H1 (cell line): ENCODE results near the gene PBX2. TPM values are rescaled to one million over a fixed set of nuclear protein-coding genes. Genes with fewer than 3 reads are reported as not detected.

ENCODE experiments used
- CTCF ChIA-PET: fragments of 300-600 bp; sonication (Branson Sonifier 250); formaldehyde crosslinking; loops from one replicate; lab custom pipeline; 2021; ENCODE audit not compliant: partially characterized antibody; lab: Charles Lee
- POLR2A ChIA-PET: fragments of 300-600 bp; sonication (Branson Sonifier 250); formaldehyde crosslinking; loops from one replicate; lab custom pipeline; 2021; ENCODE audit warnings: inconsistent platforms; ENCODE audit not compliant: partially characterized antibody; lab: Charles Lee
- DNase-seq, 2 experiments: peaks; one replicate each; pipeline versions ENCODE4 v3.0.0 to v3.0.0-alpha.2; 2010 to 2022; ENCODE audit warnings: low spot score in 2 of 2, low read depth in 1 of 2, mixed read lengths in 1 of 2
- FAIRE-seq: peaks from 2 replicates; lab custom pipeline; 2011; peaks lifted over from hg19 to GRCh38; lab: Jason Lieb, UNC
- H2AFZ ChIP-seq: 2 replicates; pipeline ENCODE4 v1.8.1; 2012; ENCODE audit warnings: low read length, inconsistent platforms
- H2AK5ac ChIP-seq: 2 replicates; pipeline ENCODE4 v1.6.1; 2013; ENCODE audit warnings: low read depth, low read length
- H2BK120ac ChIP-seq: replicated peaks from 2 replicates; pipeline ENCODE3; 2013; ENCODE audit warnings: low read depth, low read length, inconsistent platforms
- H2BK12ac ChIP-seq: 2 replicates; pipeline ENCODE4 v1.6.1; 2013; ENCODE audit warnings: low read depth, low read length
- H2BK15ac ChIP-seq: 2 replicates; pipeline ENCODE4 v1.6.1; 2013; ENCODE audit warnings: low read length
- H2BK20ac ChIP-seq: 2 replicates; pipeline ENCODE4 v1.6.1; 2013; ENCODE audit warnings: low read length
- H2BK5ac ChIP-seq: 2 replicates; pipeline ENCODE4 v1.6.1; 2013; ENCODE audit warnings: low read depth, low read length
- H3K14ac ChIP-seq: 2 replicates; pipeline ENCODE4 v1.6.1; 2013; ENCODE audit warnings: inconsistent platforms; ENCODE audit not compliant: insufficient read length
- H3K18ac ChIP-seq: 2 replicates; pipeline ENCODE4 v1.6.1; 2013; ENCODE audit warnings: low read length; ENCODE audit errors: extremely low read depth
- H3K23ac ChIP-seq: 2 replicates; pipeline ENCODE4 v1.6.1; 2013; ENCODE audit warnings: inconsistent platforms; ENCODE audit not compliant: insufficient read length
- H3K23me2 ChIP-seq: 2 replicates; pipeline ENCODE4 v1.6.1; 2013; ENCODE audit warnings: low read depth, low read length
- H3K27ac ChIP-seq: 2 replicates; pipeline ENCODE4 v1.6.1; 2011; ENCODE audit warnings: low read depth, low read length, inconsistent platforms
- H3K27me3 ChIP-seq, 4 experiments: replicated peaks in 1 of 4; 1 replicate in 1 of 4; 2 replicates in 3 of 4; pipeline versions ENCODE4 v1.6.1 to v1.8.1; 2011 to 2013; ENCODE audit warnings: low read length in 3 of 4, mild to moderate bottlenecking in 3 of 4, inconsistent platforms in 2 of 4, mixed read lengths in 2 of 4, moderate library complexity in 1 of 4; ENCODE audit not compliant: control insufficient read depth in 3 of 4, insufficient read depth in 3 of 4; ENCODE audit errors: extremely low read depth in 1 of 4
- H3K36me3 ChIP-seq, 4 experiments: 2 replicates each; pipeline versions ENCODE4 v1.6.1 to v1.8.1; 2011 to 2013; ENCODE audit warnings: mild to moderate bottlenecking in 4 of 4, low read length in 3 of 4, moderate library complexity in 2 of 4, control low read depth in 1 of 4, inconsistent platforms in 1 of 4; ENCODE audit not compliant: insufficient read depth in 4 of 4, control insufficient read depth in 2 of 4
- H3K4ac ChIP-seq: replicated peaks from 2 replicates; pipeline ENCODE3; 2013; ENCODE audit warnings: low read length, low read depth, mixed read lengths, inconsistent platforms; ENCODE audit not compliant: insufficient read length
- H3K4me1 ChIP-seq, 4 experiments: replicated peaks in 1 of 4; 1 replicate in 1 of 4; 2 replicates in 3 of 4; pipeline versions ENCODE4 v1.6.1 to v1.8.1; 2011 to 2013; ENCODE audit warnings: low read length in 3 of 4, inconsistent platforms in 2 of 4, mixed read lengths in 1 of 4; ENCODE audit not compliant: insufficient read depth in 4 of 4, control insufficient read depth in 3 of 4
- H3K4me2 ChIP-seq, 2 experiments: 2 replicates each; pipeline versions ENCODE4 v1.6.1 to v1.8.1; 2011 to 2013; ENCODE audit warnings: low read depth in 2 of 2, low read length in 2 of 2, control low read depth in 1 of 2, inconsistent platforms in 1 of 2, mild to moderate bottlenecking in 1 of 2; ENCODE audit not compliant: insufficient read depth in 1 of 2
- H3K4me3 ChIP-seq, 4 experiments: fragments of 200-600, 300-600 bp in 1 of 4; sonication (generic), shearing (Covaris generic), sonication (Bioruptor Twin) in 1 of 4; 2 replicates each; pipeline versions ENCODE4 v1.5.1 to v1.8.1; 2011 to 2016; ENCODE audit warnings: low read length in 4 of 4, low read depth in 3 of 4, control low read depth in 2 of 4, inconsistent platforms in 2 of 4, mild to moderate bottlenecking in 2 of 4, mixed read lengths in 1 of 4, moderate library complexity in 1 of 4; ENCODE audit not compliant: insufficient read depth in 2 of 4; ENCODE audit errors: extremely low read depth in 1 of 4
- H3K56ac ChIP-seq: replicated peaks from 2 replicates; pipeline ENCODE3; 2013; ENCODE audit warnings: low read depth, mild to moderate bottlenecking, mixed read lengths, low read length, inconsistent platforms; ENCODE audit not compliant: insufficient read length
- H3K79me1 ChIP-seq: 2 replicates; pipeline ENCODE4 v1.6.1; 2013; ENCODE audit warnings: low read depth, low read length, control low read depth
- H3K79me2 ChIP-seq, 2 experiments: 2 replicates each; pipeline versions ENCODE4 v1.6.1 to v1.8.1; 2012 to 2013; ENCODE audit warnings: low read length in 2 of 2, mild to moderate bottlenecking in 2 of 2, inconsistent platforms in 1 of 2; ENCODE audit not compliant: insufficient read depth in 2 of 2, control insufficient read depth in 1 of 2
- H3K9ac ChIP-seq, 4 experiments: replicated peaks in 1 of 4; 1 replicate in 1 of 4; 2 replicates in 3 of 4; pipeline versions ENCODE4 v1.6.1 to v1.8.1; 2011 to 2013; ENCODE audit warnings: low read depth in 3 of 4, low read length in 3 of 4, control low read depth in 2 of 4, mild to moderate bottlenecking in 2 of 4, moderate library complexity in 2 of 4, inconsistent platforms in 1 of 4; ENCODE audit errors: extremely low read depth in 1 of 4
- H3K9me3 ChIP-seq, 2 experiments: 2 replicates each; pipeline versions ENCODE4 v1.6.1 to v1.8.1; 2012 to 2013; ENCODE audit warnings: mild to moderate bottlenecking in 2 of 2, moderate library complexity in 2 of 2, control low read depth in 1 of 2, inconsistent platforms in 1 of 2, low read depth in 1 of 2, low read length in 1 of 2, mixed read lengths in 1 of 2; ENCODE audit not compliant: insufficient read depth in 2 of 2
- H4K20me1 ChIP-seq, 2 experiments: replicated peaks in 1 of 2; 2 replicates each; pipeline versions ENCODE3 to v1.8.1; 2011 to 2013; ENCODE audit warnings: inconsistent platforms in 2 of 2, low read length in 2 of 2, mild to moderate bottlenecking in 1 of 2; ENCODE audit not compliant: insufficient read depth in 2 of 2, control insufficient read depth in 1 of 2
- H4K5ac ChIP-seq: 2 replicates; pipeline ENCODE4 v1.6.1; 2013; ENCODE audit warnings: low read length, low read depth, mixed read lengths, inconsistent platforms; ENCODE audit not compliant: insufficient read length
- H4K8ac ChIP-seq: 2 replicates; pipeline ENCODE4 v1.8.0; 2013; ENCODE audit warnings: mild to moderate bottlenecking, moderate library complexity, low read length, inconsistent platforms; ENCODE audit not compliant: insufficient read depth; ENCODE audit errors: extremely low read depth
- H4K91ac ChIP-seq: replicated peaks from 2 replicates; pipeline ENCODE3; 2013; ENCODE audit warnings: low read length, mixed read lengths, inconsistent platforms; ENCODE audit not compliant: insufficient read length
- ATF2 ChIP-seq: IDR thresholded peaks from 2 replicates; pipeline ENCODE4 v1.6.1; 2012; ENCODE audit warnings: low read length, inconsistent platforms
- CEBPB ChIP-seq: IDR thresholded peaks from 2 replicates; pipeline ENCODE4 v1.6.1; 2012; ENCODE audit warnings: low read depth, low read length
- CHD1 ChIP-seq: IDR thresholded peaks from 2 replicates; pipeline ENCODE4 v1.6.1; 2012; ENCODE audit warnings: low read depth, low read length, improper control_type of control experiment
- FOSL1 ChIP-seq: IDR thresholded peaks from 2 replicates; pipeline ENCODE4 v1.6.1; 2011; ENCODE audit warnings: mild to moderate bottlenecking, low read depth, low read length, moderate library complexity; ENCODE audit not compliant: insufficient read depth
- HDAC2 ChIP-seq, 2 experiments: fragments of 300-600 bp in 1 of 2; sonication (generic) in 1 of 2; IDR thresholded peaks; 2 replicates each; pipeline ENCODE4 v1.6.1; 2011 to 2012; ENCODE audit warnings: low read depth in 2 of 2, low read length in 2 of 2, mild to moderate bottlenecking in 2 of 2, moderate library complexity in 2 of 2, borderline replicate concordance in 1 of 2, inconsistent platforms in 1 of 2
- HDAC6 ChIP-seq: IDR thresholded peaks from one replicate; pipeline ENCODE4 v1.7.1; 2012; ENCODE audit warnings: low read depth, mild to moderate bottlenecking, inconsistent platforms, low read length, moderate library complexity
- KDM5A ChIP-seq: fragments of 200-600 bp; IDR thresholded peaks from 2 replicates; pipeline ENCODE4 v1.7.1; 2012; ENCODE audit warnings: mild to moderate bottlenecking, low read length, inconsistent platforms, mixed read lengths
- NRF1 ChIP-seq: IDR thresholded peaks from 2 replicates; pipeline ENCODE4 v1.6.1; 2011; ENCODE audit warnings: mild to moderate bottlenecking, low read depth, low read length, improper control_type of control experiment
- RFX5 ChIP-seq: IDR thresholded peaks from 2 replicates; pipeline ENCODE4 v1.6.1; 2011; ENCODE audit warnings: low read depth, low read length, improper control_type of control experiment, borderline replicate concordance
- RNF2 ChIP-seq: fragments of 200-900, 300-1000 bp; sonication (generic); IDR thresholded peaks from 2 replicates; pipeline ENCODE4 v1.7.1; 2016; ENCODE audit warnings: borderline replicate concordance, low read depth, mild to moderate bottlenecking, antibody characterized with exemption, low read length; ENCODE audit not compliant: poor library complexity, severe bottlenecking; ENCODE audit errors: missing control alignments
- RXRA ChIP-seq: IDR thresholded peaks from 2 replicates; pipeline ENCODE4 v1.6.1; 2011; ENCODE audit warnings: low read depth, mild to moderate bottlenecking, low read length, moderate library complexity; ENCODE audit not compliant: insufficient read depth
- SP4 ChIP-seq: IDR thresholded peaks from 2 replicates; pipeline ENCODE4 v1.6.1; 2012; ENCODE audit warnings: low read length, inconsistent platforms
- WGBS, 2 experiments: shearing (Covaris generic) in 1 of 2; methylation state at CpG; one replicate each; pipeline versions ENCODE4 v1.1.6 to v1.1.7; 2013 to 2015; ENCODE audit warnings: low lambda C conversion rate in 2 of 2, mixed read lengths in 2 of 2, inconsistent platforms in 1 of 2, low coverage in 1 of 2, missing lambda C conversion rate in 1 of 2; ENCODE audit not compliant: insufficient replicate concordance in 2 of 2, insufficient coverage in 1 of 2, insufficient read length in 1 of 2; ENCODE audit errors: extremely low coverage in 1 of 2, missing lambda C conversion rate in 1 of 2; 5-methylcytosine and 5-hydroxymethylcytosine counted together
- polyA plus RNA-seq, 7 experiments: library from polyadenylated mRNA; depleted of rRNA in 3 of 7; stranded (reverse) in 5 of 7; unstranded in 2 of 7; fragments of >200 nt in 5 of 7; fragments of 200-250 nt in 2 of 7; gene quantifications; 1 replicate in 5 of 7; 2 replicates in 1 of 7; 4 replicates in 1 of 7; pipeline versions ENCODE4 v1.2.1 to v1.2.3, GENCODE V29; 2011 to 2013; ENCODE audit warnings: missing spikeins in 2 of 7, mixed read lengths in 2 of 7
- total RNA-seq: library from RNA; stranded (reverse); fragmentation: NEBNext Ultra II Directional; extraction: Animal tissue kit (Norgen Biotek cat#: 25700); gene quantifications from 2 replicates; pipeline ENCODE4 v1.2.1, GENCODE V29; 2021

Gene PBX2
- total and polyA plus RNA-seq, 2 of the 8 experiments (the other 6 are each of a cell fraction or from before 2014, with no cell fraction given): 102 to 130 TPM

- no peak overlapping the region for H3K18ac ChIP-seq
- no peaks in the 10 kb centered on the region for H3K9me3 ChIP-seq
- no peaks in the 10 kb centered on the region for H4K20me1 ChIP-seq
- H2AFZ ChIP-seq: no peak overlapping the region
- H3K27me3 ChIP-seq: no peaks in the 10 kb centered on the region; a peak in 1 of 7 replicates
- no peak overlapping the region for H3K56ac ChIP-seq
- no peak overlapping the region for H3K27ac ChIP-seq
- no peak overlapping the region for H3K4me3 ChIP-seq
- CTCF ChIA-PET: interaction anchor here (0.7 kb wide), 1 partner anchor 188 kb away, joined by 3 read pairs; no protein-coding TSS in a partner anchor
- H3K79me2 ChIP-seq: no peaks in the 10 kb centered on the region
- no peak overlapping the region for H4K91ac ChIP-seq
- peaks cover 0 to 9% (median under 1%) of the 10 kb centered on the region in 4 experiments; a peak in 1 of 7 replicates for H3K4me1 ChIP-seq
- H3K9ac ChIP-seq: no peak overlapping the region
- H3K23me2 ChIP-seq: no peaks in the 10 kb centered on the region
- H3K14ac ChIP-seq: no peak overlapping the region
- H3K79me1 ChIP-seq: no peaks in the 10 kb centered on the region
- no peak overlapping the region for H2BK5ac ChIP-seq
- POLR2A ChIA-PET: interaction anchor here (1.1 kb wide), 1 partner anchor 745 kb away, joined by 3 read pairs; no protein-coding TSS in a partner anchor
- no peak overlapping the region for H2BK15ac ChIP-seq
- DNase-seq: no peak
- no peak overlapping the region for H2BK120ac ChIP-seq
- no peak overlapping the region for H4K8ac ChIP-seq
- no peak overlapping the region for H2BK20ac ChIP-seq
- no peak for FAIRE-seq
- H3K4me2 ChIP-seq: no peak overlapping the region
- no peak overlapping the region for H3K4ac ChIP-seq
- no peak overlapping the region for H4K5ac ChIP-seq
- WGBS, 2 experiments: 95% methylated on average over 7 of the region's 7 CpGs; no CpG with 5 or more reads in 1 of the 2 experiments
- no peaks in the 10 kb centered on the region for H3K36me3 ChIP-seq
- no peak overlapping the region for H2BK12ac ChIP-seq
- no peak overlapping the region for H3K23ac ChIP-seq
- no peak overlapping the region for H2AK5ac ChIP-seq
- no peak for TF ChIP-seq CEBPB
- TF ChIP-seq NRF1: no peak
- no peak for TF ChIP-seq RFX5
- TF ChIP-seq KDM5A: no peak
- no peak for TF ChIP-seq CHD1
- no peak for TF ChIP-seq RNF2
- no peak for TF ChIP-seq FOSL1
- no peak for TF ChIP-seq HDAC6
- no peak for TF ChIP-seq RXRA
- TF ChIP-seq ATF2: no peak
- TF ChIP-seq SP4: no peak
- TF ChIP-seq HDAC2 (IDR thresholded peaks at IDR 0.05; ENCODE audit: borderline replicate concordance in 1 of 2, low read depth in 2 of 2, low read length in 2 of 2): no peak
These were observed 36.4 kb upstream of the PBX2 start for GRCh38 chr6:32226434-32226833.
